PFSK-1 (cell line): ENCODE data around the gene POGLUT2.

Experiments used
- FOXP2 ChIP-seq: optimal IDR thresholded peaks from 2 replicates; pipeline ENCODE3; 2011; ENCODE audit warnings: borderline replicate concordance, control low read depth, inconsistent platforms; ENCODE audit not compliant: insufficient read depth; ENCODE audit errors: extremely low read length, extremely low read depth
- POLR2AphosphoS5 ChIP-seq: IDR thresholded peaks from 2 replicates; pipeline ENCODE4 v1.6.1; 2012; ENCODE audit warnings: low read depth, mild to moderate bottlenecking, control low read depth, low read length, moderate library complexity
- SIN3A ChIP-seq: IDR thresholded peaks from 2 replicates; pipeline ENCODE4 v1.6.1; 2012; ENCODE audit warnings: mild to moderate bottlenecking, low read length, moderate library complexity, borderline replicate concordance; ENCODE audit not compliant: insufficient read depth
- TAF1 ChIP-seq: IDR thresholded peaks from 2 replicates; pipeline ENCODE4 v1.6.1; 2012; ENCODE audit warnings: low read length, control low read depth, borderline replicate concordance; ENCODE audit not compliant: insufficient read depth
- TF ChIP-seq, protein P1 (sequence below), 2 experiments: IDR thresholded peaks; 2 replicates each; pipeline versions ENCODE4 v1.6.1 to v1.8.0; 2011 to 2012; ENCODE audit warnings: low read depth in 2 of 2, low read length in 2 of 2, control low read depth in 1 of 2, inconsistent platforms in 1 of 2, mild to moderate bottlenecking in 1 of 2, moderate library complexity in 1 of 2; ENCODE audit not compliant: insufficient read depth in 1 of 2

The POGLUT2 gene

DNA sequence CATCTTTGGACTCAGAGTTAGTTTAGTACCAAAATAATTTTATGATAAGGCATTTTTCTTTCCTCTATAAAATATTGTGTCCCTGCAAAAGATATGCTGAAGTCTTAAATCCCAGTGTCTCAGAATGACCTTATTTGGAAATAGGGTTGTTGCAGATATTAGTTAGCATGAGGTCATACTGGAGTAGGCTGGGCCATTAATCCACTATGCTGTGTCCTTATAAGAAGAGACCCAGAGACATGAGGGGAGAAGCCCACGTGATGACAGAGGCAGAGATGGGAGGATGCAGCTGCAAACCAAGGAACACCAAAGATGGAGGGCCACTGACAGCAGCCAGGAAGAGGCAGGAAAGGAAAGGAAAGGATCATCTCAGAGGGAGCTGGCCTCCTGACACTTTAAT is 6.4 kb downstream of the POGLUT2 start:
- TF ChIP-seq, protein P1, sequence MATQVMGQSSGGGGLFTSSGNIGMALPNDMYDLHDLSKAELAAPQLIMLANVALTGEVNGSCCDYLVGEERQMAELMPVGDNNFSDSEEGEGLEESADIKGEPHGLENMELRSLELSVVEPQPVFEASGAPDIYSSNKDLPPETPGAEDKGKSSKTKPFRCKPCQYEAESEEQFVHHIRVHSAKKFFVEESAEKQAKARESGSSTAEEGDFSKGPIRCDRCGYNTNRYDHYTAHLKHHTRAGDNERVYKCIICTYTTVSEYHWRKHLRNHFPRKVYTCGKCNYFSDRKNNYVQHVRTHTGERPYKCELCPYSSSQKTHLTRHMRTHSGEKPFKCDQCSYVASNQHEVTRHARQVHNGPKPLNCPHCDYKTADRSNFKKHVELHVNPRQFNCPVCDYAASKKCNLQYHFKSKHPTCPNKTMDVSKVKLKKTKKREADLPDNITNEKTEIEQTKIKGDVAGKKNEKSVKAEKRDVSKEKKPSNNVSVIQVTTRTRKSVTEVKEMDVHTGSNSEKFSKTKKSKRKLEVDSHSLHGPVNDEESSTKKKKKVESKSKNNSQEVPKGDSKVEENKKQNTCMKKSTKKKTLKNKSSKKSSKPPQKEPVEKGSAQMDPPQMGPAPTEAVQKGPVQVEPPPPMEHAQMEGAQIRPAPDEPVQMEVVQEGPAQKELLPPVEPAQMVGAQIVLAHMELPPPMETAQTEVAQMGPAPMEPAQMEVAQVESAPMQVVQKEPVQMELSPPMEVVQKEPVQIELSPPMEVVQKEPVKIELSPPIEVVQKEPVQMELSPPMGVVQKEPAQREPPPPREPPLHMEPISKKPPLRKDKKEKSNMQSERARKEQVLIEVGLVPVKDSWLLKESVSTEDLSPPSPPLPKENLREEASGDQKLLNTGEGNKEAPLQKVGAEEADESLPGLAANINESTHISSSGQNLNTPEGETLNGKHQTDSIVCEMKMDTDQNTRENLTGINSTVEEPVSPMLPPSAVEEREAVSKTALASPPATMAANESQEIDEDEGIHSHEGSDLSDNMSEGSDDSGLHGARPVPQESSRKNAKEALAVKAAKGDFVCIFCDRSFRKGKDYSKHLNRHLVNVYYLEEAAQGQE (IDR thresholded peaks at IDR 0.05; ENCODE audit: insufficient read depth in 1 of 2, low read depth in 2 of 2, low read length in 2 of 2): no peak
- TF ChIP-seq TAF1: no peak
- TF ChIP-seq POLR2AphosphoS5: no peak
- TF ChIP-seq SIN3A: no peak
- no peak for TF ChIP-seq FOXP2

DNA sequence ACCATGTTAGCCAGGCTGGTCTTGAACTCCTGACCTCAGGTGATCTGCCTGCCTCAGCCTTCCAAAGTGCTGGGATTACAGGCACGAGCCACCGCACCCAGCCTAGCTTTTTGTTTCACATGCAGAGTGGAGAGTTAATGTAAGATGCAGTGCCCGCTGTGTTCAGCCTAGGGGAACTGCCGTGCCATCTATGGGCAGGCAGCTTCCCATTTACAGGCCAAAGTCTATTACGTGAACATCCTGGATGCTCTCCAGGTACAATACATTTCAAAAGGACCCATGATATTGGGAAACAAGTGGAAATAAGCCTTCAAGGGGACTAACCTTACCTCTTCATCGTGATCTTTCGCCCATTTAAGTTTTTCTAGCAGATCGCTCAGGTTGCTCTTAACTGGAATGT is 10.1 kb downstream of the POGLUT2 start:
- TF ChIP-seq TAF1 (no peak), POLR2AphosphoS5 (no peak), SIN3A (no peak), FOXP2 (no peak)
- TF ChIP-seq, protein P1 (IDR thresholded peaks at IDR 0.05; ENCODE audit: insufficient read depth in 1 of 2, low read depth in 2 of 2, low read length in 2 of 2): no peak

DNA sequence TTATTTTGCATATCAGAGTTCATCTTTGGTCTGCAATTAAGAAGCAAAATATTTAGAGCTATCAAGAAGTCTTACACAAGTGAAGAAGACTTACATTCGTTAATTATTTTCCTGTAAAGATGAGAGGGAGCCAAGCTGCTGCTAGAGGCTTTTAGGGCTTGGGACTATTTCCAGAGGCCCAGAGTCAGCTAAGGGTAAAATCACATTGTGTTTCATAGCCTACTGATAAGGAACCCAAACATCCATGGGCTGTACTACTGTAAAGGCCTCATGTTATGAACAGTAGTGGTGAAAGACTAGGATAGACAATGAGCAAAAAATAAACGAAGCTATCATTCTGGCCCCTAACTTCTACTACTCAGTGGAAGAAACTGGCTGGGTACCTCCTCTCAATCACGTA is 14.3 kb downstream of the POGLUT2 start:
- TF ChIP-seq FOXP2 (no peak), POLR2AphosphoS5 (no peak)
- TF ChIP-seq, protein P1 (IDR thresholded peaks at IDR 0.05; ENCODE audit: insufficient read depth in 1 of 2, low read depth in 2 of 2, low read length in 2 of 2): no peak

DNA sequence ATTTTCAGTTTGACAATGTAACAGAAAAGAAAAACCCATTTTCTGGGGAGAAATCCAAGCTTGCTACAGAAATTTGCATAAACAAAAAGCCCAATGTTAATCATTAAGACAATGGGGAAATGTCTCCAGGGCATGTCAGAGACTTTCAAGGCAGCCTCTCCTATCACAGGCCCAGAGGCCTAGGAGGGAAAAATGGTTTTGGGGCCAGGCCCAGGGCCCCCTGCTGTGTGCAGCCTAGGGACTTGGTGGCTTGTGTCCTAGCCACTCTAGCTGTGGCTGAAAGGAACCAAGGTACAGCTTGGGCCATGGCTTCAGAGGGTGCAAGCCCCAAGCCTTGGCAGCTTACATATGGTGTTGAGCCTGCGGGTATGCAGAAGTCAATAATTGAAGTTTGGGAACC is 17.2 kb downstream of the POGLUT2 start:
- TF ChIP-seq TAF1: no peak
- TF ChIP-seq FOXP2: no peak
- no peak for TF ChIP-seq SIN3A
- TF ChIP-seq, protein P1 (IDR thresholded peaks at IDR 0.05; ENCODE audit: insufficient read depth in 1 of 2, low read depth in 2 of 2, low read length in 2 of 2): no peak
- no peak for TF ChIP-seq POLR2AphosphoS5

DNA sequence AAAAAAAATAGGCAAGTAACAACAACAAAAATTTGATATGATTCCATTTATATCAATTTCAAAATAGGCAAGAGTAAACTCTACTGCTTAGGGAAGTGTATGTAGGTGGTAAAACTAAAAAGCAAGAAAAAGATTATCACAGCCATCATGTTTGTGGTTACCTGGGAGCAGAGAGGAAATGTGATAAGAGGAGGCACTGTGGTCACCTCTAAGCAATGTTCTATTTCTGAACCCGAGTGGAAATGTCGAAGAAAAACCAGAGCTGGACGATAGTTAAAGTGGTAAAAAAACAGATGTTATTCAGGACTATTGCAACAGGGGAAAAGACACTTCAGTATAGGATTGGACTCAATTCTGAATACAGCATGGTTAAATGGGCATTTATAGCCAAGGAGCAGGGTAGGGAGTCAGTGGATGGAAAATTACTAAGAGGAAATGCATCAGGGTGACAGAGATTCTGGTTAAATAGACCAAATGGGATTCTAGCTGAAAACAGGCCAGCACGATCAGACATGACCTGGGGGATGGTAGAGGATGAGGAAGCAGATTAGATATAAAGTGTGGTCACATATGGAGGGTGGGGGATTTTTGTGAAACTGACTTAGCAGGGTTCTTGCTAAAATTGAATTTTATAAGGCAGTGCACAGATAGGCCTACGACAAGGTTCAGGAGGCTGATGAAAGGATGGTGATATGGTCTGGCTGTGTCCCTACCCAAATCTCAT is 19.2 kb downstream of the POGLUT2 start:
- TF ChIP-seq TAF1 (no peak), SIN3A (no peak), POLR2AphosphoS5 (no peak)
